ENCODE measurements around the gene CFAP20DC.
"Not testable (repeated sequence)": the region's sequence is repeated elsewhere in the genome, so short reads cannot be mapped to it uniquely, and the experiment has no call there.

Gene CFAP20DC

DNA sequence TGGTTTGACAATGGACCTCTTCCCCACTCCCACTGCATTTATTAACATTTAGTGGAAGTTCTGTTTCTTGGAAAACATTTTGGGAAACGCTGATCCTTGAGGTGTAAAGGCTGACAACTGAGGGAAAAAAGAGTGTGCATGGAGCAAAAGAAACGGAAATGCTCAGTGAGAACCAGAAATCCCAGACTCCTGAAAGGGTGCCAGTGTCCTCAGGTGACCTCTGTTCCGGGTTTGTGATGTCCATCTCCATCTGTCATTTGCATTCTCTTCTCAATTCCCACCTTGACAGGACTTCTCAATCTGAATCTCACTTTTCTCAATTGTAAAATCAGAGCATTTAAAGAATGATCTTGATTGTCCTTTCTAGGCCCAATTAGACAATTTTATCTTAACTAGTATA, 312.2 kb downstream of the CFAP20DC start:
- DNase-seq (ENCODE audit: low spot score): no peak

DNA sequence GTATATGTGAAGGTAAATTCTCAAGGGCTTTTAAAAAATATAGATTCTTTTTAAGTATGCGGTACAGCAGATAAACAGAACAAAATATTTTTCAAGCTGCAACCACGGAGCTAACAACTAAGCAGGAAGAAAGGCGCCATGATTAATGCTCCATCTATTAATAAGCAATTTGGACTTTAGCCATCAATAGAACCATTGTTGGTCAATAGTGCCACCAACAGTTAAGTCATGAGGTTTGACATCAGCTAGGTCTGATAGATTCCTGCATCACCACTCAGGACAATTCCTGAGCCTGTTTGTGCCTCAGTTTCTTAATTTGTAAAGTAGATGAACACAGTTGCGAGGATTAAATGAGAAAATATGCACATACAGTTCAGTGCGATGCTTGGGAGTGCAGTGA, 318.2 kb downstream of the CFAP20DC start:
- DNase-seq (ENCODE audit: low spot score): no peak

- no peak for DNase-seq (ENCODE audit: low spot score)
Observed at GRCh38 chr3:58728723-58729122, 321.1 kb downstream of the CFAP20DC start.

GRCh38 chr3:58725326-58725853, 324.4 kb downstream of the CFAP20DC start:
- DNase-seq (ENCODE audit: low spot score): no peak

- DNase-seq (ENCODE audit: low spot score): no peak
Observed at GRCh38 chr3:58724336-58724735, 325.5 kb downstream of the CFAP20DC start.

GRCh38 chr3:58723173-58723572, 326.7 kb downstream of the CFAP20DC start:
- no peak for DNase-seq (ENCODE audit: low spot score)

DNA sequence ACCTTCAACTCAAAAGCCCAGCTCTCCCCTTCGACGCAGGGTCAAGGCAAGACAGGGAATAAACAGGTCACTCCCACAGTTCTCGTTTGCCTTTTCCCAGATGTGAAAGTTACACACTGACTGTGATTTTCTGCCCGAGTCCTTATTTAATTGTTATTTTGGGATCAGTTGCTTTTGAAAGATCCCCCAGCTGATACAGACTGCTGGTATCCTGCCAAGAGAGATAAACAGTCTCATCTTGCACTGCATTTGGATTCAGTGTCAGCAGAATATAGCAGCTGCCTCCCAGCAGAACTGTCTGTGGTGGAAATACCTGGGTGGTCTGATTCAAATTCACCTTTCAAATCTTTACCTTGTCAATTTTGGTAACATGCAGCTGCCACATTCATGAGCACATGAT, 327.3 kb downstream of the CFAP20DC start:
- DNase-seq (ENCODE audit: low spot score): no peak

DNA sequence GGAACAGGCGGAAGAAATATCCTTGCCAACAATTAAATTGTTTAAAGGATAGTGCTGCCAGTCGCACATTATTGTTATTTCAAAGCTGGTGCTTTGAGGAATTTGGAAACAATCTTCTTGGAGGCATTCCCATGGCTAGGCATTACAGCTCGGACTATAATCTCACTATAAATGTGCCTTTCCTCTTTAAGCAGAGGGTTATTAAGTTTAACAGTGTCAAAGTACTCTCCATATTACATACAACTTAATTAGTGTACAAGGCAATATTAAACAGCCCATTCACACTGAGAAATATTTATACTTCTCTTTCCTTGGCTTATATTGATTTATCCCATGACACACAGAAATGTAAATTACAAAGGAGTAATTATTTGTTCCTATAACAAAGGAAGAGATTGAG, 329.3 kb downstream of the CFAP20DC start:
- DNase-seq (ENCODE audit: low spot score): no peak

DNA sequence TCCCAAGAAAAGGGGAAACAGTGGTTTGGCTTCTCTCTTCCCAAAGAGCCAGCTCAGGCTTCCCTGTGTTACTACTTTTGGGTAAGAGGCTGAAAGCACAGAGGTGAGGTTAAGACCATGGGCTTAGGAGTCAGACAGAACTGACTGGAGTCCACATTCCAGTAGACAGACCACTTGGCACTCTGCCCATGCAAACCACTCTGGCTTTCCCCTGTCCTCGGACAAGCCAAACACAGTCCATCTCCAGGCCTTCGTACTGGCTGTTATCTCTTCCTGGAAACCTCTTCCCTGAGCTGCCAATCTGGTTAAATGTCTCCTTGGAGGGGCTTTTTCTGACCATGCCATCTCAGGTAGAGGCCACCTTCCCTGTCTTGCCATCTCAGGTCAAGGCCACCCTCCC, 330.1 kb downstream of the CFAP20DC start:
- no peak for DNase-seq (ENCODE audit: low spot score)

DNA sequence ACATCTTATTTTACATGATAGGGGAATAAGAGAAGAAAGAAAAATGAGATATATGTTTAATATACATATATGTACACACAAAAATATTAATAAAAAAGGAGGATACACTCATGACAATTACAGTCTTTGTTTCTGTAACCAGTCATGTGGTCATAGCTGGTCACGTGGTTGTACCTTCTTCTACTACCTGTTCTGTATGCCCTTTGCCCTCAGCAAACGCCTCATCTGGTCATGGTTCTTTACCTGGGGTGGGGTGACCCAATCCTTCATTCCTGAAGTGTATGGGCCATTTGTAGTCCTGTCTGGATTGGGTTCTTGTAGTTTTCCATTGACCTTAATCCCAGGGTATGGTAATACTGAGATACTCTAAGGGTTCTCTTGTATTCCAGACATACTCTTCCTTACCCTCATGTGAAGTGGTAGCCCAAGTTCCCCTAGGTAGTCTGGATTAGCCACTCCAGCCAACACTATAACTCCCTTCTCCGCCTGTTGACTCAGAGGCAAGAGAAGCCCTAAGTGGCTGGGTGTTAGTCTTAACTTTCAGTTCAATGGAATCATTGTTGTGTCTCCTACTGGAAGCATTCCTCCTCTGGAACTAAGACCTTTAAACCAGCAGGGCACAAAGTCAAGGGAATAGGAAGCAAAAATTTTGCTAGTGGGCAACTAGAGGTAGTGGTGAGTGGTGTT, 336.0 kb downstream of the CFAP20DC start:
- DNase-seq (ENCODE audit: low spot score): no peak

- DNase-seq (ENCODE audit: low spot score): no peak
Observed at GRCh38 chr3:58711871-58712270, 338.0 kb downstream of the CFAP20DC start.

DNA sequence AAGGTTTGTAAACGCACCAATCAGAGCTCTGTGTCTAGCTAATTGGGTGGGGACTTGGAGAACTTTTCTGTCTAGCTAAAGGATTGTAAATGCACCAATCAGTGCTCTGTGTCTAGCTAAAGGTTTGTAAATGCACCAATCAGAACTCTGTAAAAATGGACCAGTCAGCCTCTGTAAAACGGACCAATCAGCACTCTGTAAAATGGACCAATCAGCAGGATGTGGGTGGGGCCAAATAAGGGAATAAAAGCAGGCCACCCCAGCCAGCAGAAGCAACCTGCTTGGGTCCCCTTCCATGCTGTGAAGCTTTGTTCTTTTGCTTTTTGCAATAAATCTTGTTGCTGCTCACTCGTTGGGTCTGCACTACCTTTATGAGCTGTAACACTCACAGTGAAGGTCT, 340.8 kb downstream of the CFAP20DC start:
- DNase-seq (ENCODE audit: low spot score): not testable (repeated sequence)

DNA sequence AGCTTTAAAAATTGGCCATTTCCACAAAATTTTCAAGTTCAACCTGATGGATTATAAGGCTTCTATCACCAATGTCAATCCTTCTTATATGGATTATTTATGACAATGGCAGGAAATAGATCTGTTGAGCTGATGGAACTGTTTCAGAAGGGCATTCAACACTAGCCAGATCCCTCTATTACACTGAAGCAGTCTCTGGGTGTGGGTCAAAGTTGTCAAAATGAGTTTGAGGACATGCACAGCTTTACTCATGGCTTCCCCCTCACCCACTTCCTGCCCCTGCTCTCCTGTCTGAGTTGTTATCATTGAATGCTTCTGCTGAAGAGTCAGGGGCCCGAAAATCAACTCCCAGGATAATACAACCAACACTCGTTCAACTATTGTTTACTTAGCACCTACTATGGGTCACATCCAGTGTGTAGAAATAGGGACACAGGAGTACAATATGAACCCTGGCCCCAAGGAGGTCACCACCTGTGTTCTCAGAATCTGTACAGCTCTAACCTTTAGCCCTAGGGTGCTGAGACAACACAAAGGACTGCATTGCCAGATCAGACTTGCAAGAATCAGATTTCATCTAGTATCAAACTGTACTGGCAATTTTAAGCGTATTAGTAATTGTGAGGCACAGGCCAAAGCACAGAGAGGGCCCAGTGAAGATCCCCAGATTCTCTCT, 341.6 kb downstream of the CFAP20DC start:
- DNase-seq (ENCODE audit: low spot score): no peak

DNA sequence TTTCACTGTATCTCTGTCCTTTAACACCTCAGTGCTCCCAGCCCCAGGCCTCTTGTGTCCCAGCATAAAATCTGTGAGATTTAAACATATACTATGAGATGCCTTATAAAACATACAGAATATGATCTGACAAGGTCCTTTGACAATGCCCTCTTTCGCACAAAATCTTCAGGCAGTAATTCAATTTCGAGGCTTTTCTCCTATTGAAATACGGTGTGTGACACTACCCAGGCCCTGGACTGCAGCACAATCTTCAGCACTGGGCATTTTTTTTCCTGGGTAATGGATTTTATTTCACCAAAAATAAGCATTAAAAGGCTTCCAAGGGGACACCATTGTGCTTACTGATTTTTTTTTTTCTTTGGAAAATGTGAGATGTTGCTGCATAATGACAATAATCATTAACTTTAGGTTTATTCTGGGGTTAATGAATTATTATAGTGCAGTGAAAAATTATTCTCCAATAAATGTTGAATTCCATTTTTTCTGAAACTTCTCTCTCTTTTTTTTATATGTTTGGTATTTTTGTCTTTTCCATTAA, 342.4 kb downstream of the CFAP20DC start:
- no peak for DNase-seq (ENCODE audit: low spot score)

DNA sequence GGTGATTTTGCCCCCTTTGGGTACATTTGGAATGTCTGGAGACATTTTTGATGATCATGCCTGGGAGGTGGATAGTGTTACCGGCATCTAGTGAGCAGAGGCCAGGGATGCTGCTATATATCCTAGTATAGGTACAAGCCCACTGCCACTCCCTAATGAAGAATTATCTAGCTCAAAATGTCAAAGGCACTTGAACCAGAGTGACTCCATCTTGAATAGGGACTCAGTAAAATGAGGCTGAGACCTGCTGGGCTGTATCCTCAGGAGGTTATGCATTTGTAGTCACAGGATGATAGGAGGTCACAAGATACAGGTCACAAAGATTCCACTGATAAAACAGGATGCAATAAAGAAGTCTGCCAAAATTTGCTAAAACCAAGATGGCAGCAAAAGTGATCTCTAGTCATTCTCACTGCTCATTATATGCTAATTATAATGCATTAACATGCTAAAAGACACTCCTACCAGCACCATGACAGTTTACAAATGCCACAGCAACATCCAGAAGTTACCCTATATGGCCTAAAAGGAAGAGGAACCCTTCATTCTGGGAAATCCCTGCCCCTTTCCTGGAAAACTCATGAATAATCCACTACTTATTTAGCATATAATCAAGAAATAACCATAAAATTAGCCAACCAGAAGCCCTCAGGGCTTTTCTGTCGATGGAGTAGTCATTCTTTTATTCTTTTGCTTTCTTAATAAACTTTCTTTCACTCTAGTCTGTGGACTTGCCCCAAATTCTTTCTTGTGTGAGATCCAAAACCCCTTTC, 343.2 kb downstream of the CFAP20DC start:
- no peak for DNase-seq (ENCODE audit: low spot score)

DNA sequence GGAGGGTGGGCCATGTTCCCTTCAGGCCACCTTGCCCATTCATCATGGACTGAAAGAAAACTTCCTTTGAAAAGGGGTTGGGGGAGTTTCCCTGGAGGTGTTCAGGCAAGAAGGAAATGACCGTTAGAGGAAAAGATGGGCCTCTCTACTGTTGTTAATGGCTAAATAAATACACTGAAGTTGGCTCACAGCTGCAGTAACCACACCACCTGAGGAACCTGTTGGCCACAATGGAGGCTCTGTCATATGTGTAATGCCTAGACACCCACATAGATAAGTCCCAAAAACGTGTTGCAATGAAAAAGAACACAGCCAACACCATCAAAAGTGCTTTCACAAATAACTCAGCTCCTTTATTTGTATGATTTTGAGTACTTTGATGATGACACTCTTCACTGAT, 345.1 kb downstream of the CFAP20DC start:
- no peak for DNase-seq (ENCODE audit: low spot score)

GRCh38 chr3:58704304-58704703, 345.5 kb downstream of the CFAP20DC start:
- not testable (repeated sequence) for DNase-seq (ENCODE audit: low spot score)

GRCh38 chr3:58698246-58698645, 351.6 kb downstream of the CFAP20DC start:
- DNase-seq (ENCODE audit: low spot score): no peak

GRCh38 chr3:58697561-58697960, 352.3 kb downstream of the CFAP20DC start:
- DNase-seq (ENCODE audit: low spot score): no peak

- not testable (repeated sequence) for DNase-seq (ENCODE audit: low spot score)
Observed at GRCh38 chr3:58696813-58697212, 353.0 kb downstream of the CFAP20DC start.

GRCh38 chr3:58696093-58696492, 353.7 kb downstream of the CFAP20DC start:
- DNase-seq (ENCODE audit: low spot score): no peak

DNA sequence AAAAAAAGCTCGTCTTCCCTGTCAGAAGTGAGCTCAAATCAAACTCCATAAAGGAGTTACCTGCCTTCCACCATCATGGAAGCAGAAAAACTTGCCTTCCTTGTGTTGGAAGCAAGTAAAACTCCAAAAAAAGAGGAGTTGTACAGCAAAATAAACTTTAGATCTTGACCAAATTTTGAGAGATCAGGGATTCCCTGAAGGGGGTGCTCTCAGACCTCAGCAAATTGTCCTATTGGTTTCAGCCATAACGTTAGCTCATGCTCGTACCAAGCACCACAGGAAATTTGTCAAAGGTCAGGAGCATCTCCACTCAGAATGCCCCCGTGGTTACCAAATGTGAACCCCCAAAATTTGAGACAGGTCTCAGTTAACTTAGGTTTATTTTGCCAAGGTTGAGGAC, 354.5 kb downstream of the CFAP20DC start:
- not testable (repeated sequence) for DNase-seq (ENCODE audit: low spot score)
